Neural cell (in vitro differentiated cells): ENCODE results near the gene MAVS. TPM values are rescaled to one million over a fixed set of nuclear protein-coding genes. Genes with fewer than 3 reads are reported as not detected.

Experiments
- H2AFZ ChIP-seq: fragments of 200-600, 300-800 bp; sonication (generic), shearing (Covaris generic); 2 replicates; pipeline ENCODE4 v1.6.0; 2014; ENCODE audit warnings: low read depth, mild to moderate bottlenecking, antibody characterized with exemption, low read length, moderate library complexity
- H3F3A ChIP-seq: fragments of 200-600 bp; shearing (Covaris generic); 2 replicates; pipeline ENCODE4 v1.6.1; 2016; ENCODE audit warnings: mild to moderate bottlenecking, moderate library complexity, mixed read lengths, antibody characterized with exemption, low read length; ENCODE audit not compliant: insufficient read depth, poor library complexity, severe bottlenecking
- H3K27ac ChIP-seq: fragments of 200-600, 300-800 bp; sonication (generic), shearing (Covaris generic); 2 replicates; pipeline ENCODE4 v1.5.1; 2014; ENCODE audit warnings: mild to moderate bottlenecking, low read length, moderate library complexity
- H3K27me3 ChIP-seq: fragments of 300-800, 200-600 bp; sonication (generic), shearing (Covaris generic); 2 replicates; pipeline ENCODE4 v1.6.0; 2014; ENCODE audit warnings: mild to moderate bottlenecking, low read depth, low read length, moderate library complexity; ENCODE audit not compliant: insufficient read depth
- H3K36me3 ChIP-seq: fragments of 300-800, 200-600 bp; sonication (generic), shearing (Covaris generic); 2 replicates; pipeline ENCODE4 v1.5.1; 2014; ENCODE audit warnings: mild to moderate bottlenecking, antibody characterized with exemption, low read length, moderate library complexity; ENCODE audit not compliant: insufficient read depth
- H3K4me2 ChIP-seq: fragments of 300-800, 200-600 bp; sonication (generic), shearing (Covaris generic); 2 replicates; pipeline ENCODE4 v1.6.0; 2014; ENCODE audit warnings: mild to moderate bottlenecking, low read length
- H3K4me3 ChIP-seq: fragments of 300-800, 200-600 bp; sonication (generic), shearing (Covaris generic); 2 replicates; pipeline ENCODE4 v1.5.1; 2014; ENCODE audit warnings: mild to moderate bottlenecking, low read length, moderate library complexity
- H3K79me2 ChIP-seq: fragments of 200-600 bp; shearing (Covaris generic); replicated peaks from 2 replicates; pipeline ENCODE4 v1.6.0; 2014; ENCODE audit warnings: mild to moderate bottlenecking, low read length, moderate library complexity; ENCODE audit not compliant: insufficient read depth
- H3K9ac ChIP-seq: fragments of 300-800, 200-600 bp; sonication (generic), shearing (Covaris generic); 2 replicates; pipeline ENCODE4 v1.6.1; 2016; ENCODE audit warnings: mild to moderate bottlenecking, low read length, mixed read lengths
- H3K9me2 ChIP-seq: fragments of 200-600 bp; shearing (Covaris generic); 2 replicates; pipeline ENCODE4 v1.6.1; 2016; ENCODE audit warnings: mild to moderate bottlenecking, low read length, mixed read lengths; ENCODE audit not compliant: insufficient read depth
- H3K9me3 ChIP-seq: fragments of 200-600, 300-800 bp; sonication (generic), shearing (Covaris generic); 2 replicates; pipeline ENCODE4 v1.6.1; 2016; ENCODE audit warnings: mild to moderate bottlenecking, mixed run types, low read length, moderate library complexity, mixed read lengths
- H4K20me1 ChIP-seq: fragments of 200-600 bp; shearing (Covaris generic); 2 replicates; pipeline ENCODE4 v1.6.1; 2016; ENCODE audit warnings: mild to moderate bottlenecking, mixed run types; ENCODE audit not compliant: insufficient read depth
- EP300 ChIP-seq: fragments of 450-650 bp; conservative IDR thresholded peaks from 2 replicates; pipeline ENCODE4 v1.6.1; 2014; ENCODE audit warnings: antibody characterized with exemption, mild to moderate bottlenecking, moderate library complexity; ENCODE audit not compliant: poor library complexity, severe bottlenecking
- EZH2 ChIP-seq: fragments of 200-600, 300-800 bp; shearing (Covaris generic), sonication (generic); IDR thresholded peaks from 2 replicates; pipeline ENCODE4 v1.6.1; 2014; ENCODE audit warnings: antibody characterized with exemption, low read length, borderline replicate concordance, mild to moderate bottlenecking; ENCODE audit not compliant: insufficient read depth, poor library complexity, severe bottlenecking
- MXI1 ChIP-seq: fragments of 450-650 bp; conservative IDR thresholded peaks from 2 replicates; pipeline ENCODE4 v1.6.1; 2014; ENCODE audit warnings: antibody characterized with exemption, mild to moderate bottlenecking; ENCODE audit not compliant: poor library complexity, severe bottlenecking
- POLR2AphosphoS5 ChIP-seq: IDR thresholded peaks from 2 replicates; pipeline ENCODE4 v1.6.1; 2012
- RAD21 ChIP-seq: fragments of 450-650 bp; conservative IDR thresholded peaks from 2 replicates; pipeline ENCODE4 v1.6.1; 2014; ENCODE audit warnings: antibody characterized with exemption, mild to moderate bottlenecking, moderate library complexity
- SMC3 ChIP-seq: fragments of 450-650 bp; conservative IDR thresholded peaks from 2 replicates; pipeline ENCODE4 v1.6.1; 2014; ENCODE audit warnings: antibody characterized with exemption, mild to moderate bottlenecking, moderate library complexity; ENCODE audit not compliant: poor library complexity
- TAF1 ChIP-seq: IDR thresholded peaks from 2 replicates; pipeline ENCODE4 v1.6.1; 2012; ENCODE audit warnings: low read depth
- polyA plus RNA-seq: library from polyadenylated mRNA; depleted of rRNA; stranded (reverse); fragments of >200 nt; gene quantifications from 2 replicates; pipeline ENCODE4 v1.2.3, GENCODE V29; 2014
- TF ChIP-seq, protein P1 (sequence below): IDR thresholded peaks from 2 replicates; pipeline ENCODE4 v1.6.1; 2012; ENCODE audit warnings: borderline replicate concordance
- TF ChIP-seq, protein P2 (sequence below): fragments of 450-650 bp; IDR thresholded peaks from 2 replicates; pipeline ENCODE4 v1.5.1; 2014; ENCODE audit warnings: antibody characterized with exemption, mild to moderate bottlenecking, moderate library complexity; ENCODE audit not compliant: poor library complexity, severe bottlenecking

The MAVS gene
- polyA plus RNA-seq, 1 donor from 2014 or later, result 5.4 TPM

DNA sequence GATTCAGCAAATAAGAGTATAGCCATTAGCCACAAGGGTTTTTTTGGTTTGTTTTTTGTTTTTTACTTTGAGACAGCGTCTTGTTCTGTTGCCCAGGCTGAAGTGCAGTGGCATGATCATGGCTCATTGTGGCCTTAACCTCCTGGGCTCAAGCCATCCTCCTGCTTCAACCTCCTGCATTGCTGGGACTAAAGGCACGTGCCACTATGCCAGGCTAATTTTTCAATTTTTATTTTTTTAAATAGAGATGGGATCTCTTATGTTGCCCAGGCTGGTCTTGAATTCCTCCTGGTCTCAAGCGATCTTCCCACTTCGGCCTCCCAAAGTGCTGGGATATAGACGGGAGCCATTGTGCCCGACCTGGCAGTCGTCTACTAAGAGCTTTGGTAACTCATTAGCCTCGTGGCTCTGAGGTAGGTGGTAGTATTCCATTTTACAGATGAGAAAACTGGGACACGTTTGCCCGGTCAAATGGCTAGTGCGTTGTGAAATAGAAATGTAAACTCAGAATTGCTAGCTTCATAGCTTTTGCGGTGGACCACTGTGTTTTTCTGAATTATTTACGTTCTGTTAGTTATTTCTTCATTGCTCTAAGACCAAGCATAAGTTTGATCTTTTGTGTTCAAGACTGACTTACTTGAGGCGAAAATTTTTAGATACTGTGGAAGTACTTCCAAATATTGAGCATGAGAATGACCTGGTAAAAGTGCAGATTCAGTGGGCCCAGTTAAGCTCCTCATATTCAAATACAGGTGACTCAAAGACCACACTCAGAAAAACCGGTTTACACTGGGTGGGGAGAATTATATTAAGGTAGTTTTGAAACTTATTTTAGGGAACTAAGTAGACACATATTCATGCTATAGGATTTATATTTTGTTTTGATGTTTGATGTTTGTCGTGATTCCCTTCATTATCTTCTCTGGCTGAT is 44.6 kb downstream of the MAVS start:
- no peak for TF ChIP-seq SMC3
- TF ChIP-seq MXI1, result no peak
- TF ChIP-seq, protein P1, sequence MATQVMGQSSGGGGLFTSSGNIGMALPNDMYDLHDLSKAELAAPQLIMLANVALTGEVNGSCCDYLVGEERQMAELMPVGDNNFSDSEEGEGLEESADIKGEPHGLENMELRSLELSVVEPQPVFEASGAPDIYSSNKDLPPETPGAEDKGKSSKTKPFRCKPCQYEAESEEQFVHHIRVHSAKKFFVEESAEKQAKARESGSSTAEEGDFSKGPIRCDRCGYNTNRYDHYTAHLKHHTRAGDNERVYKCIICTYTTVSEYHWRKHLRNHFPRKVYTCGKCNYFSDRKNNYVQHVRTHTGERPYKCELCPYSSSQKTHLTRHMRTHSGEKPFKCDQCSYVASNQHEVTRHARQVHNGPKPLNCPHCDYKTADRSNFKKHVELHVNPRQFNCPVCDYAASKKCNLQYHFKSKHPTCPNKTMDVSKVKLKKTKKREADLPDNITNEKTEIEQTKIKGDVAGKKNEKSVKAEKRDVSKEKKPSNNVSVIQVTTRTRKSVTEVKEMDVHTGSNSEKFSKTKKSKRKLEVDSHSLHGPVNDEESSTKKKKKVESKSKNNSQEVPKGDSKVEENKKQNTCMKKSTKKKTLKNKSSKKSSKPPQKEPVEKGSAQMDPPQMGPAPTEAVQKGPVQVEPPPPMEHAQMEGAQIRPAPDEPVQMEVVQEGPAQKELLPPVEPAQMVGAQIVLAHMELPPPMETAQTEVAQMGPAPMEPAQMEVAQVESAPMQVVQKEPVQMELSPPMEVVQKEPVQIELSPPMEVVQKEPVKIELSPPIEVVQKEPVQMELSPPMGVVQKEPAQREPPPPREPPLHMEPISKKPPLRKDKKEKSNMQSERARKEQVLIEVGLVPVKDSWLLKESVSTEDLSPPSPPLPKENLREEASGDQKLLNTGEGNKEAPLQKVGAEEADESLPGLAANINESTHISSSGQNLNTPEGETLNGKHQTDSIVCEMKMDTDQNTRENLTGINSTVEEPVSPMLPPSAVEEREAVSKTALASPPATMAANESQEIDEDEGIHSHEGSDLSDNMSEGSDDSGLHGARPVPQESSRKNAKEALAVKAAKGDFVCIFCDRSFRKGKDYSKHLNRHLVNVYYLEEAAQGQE, result no peak
- no peak for TF ChIP-seq EP300
- TF ChIP-seq EZH2, result no peak
- TF ChIP-seq, protein P2, sequence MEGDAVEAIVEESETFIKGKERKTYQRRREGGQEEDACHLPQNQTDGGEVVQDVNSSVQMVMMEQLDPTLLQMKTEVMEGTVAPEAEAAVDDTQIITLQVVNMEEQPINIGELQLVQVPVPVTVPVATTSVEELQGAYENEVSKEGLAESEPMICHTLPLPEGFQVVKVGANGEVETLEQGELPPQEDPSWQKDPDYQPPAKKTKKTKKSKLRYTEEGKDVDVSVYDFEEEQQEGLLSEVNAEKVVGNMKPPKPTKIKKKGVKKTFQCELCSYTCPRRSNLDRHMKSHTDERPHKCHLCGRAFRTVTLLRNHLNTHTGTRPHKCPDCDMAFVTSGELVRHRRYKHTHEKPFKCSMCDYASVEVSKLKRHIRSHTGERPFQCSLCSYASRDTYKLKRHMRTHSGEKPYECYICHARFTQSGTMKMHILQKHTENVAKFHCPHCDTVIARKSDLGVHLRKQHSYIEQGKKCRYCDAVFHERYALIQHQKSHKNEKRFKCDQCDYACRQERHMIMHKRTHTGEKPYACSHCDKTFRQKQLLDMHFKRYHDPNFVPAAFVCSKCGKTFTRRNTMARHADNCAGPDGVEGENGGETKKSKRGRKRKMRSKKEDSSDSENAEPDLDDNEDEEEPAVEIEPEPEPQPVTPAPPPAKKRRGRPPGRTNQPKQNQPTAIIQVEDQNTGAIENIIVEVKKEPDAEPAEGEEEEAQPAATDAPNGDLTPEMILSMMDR, result no peak
- H3K79me2 ChIP-seq, result peaks cover 79% of the 10 kb centered on the region
- H4K20me1 ChIP-seq, result peaks cover 7% of the 10 kb centered on the region
- no peaks in the 10 kb centered on the region for H3K27me3 ChIP-seq
- H3F3A ChIP-seq, result no peaks in the 10 kb centered on the region
- H3K9me2 ChIP-seq, result no peaks in the 10 kb centered on the region
- H2AFZ ChIP-seq, result no peak overlapping the region
- H3K36me3 ChIP-seq, result no peaks in the 10 kb centered on the region
- peak overlapping the region; percentile 100 for H3K27ac ChIP-seq
- peak overlapping the region; percentile 98 for H3K4me3 ChIP-seq
- H3K9ac ChIP-seq, result peak overlapping the region; percentile 100
- H3K9me3 ChIP-seq, result no peaks in the 10 kb centered on the region
- peak overlapping the region; percentile 93 for H3K4me2 ChIP-seq

DNA sequence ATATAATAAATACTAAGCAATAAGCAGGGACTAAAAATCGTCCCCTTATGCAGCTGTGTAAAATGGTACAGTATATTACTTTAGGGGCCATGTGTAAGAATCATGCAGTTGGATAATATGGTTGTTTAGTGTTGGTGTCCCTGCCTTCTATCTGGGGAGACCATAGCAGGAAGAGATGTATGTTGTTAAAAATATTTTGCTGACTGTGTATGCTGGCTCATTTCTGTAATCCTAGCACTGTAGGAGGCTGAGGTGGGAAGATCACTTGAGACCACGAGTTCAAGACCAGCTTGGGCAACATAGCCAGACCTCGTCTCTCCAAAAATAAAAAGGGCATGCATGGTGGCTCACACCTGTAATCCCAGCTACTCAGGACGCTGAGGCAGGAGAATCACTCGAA is 48.2 kb downstream of the MAVS start:
- Histone ChIP-seq H3K9ac (no peak overlapping the region), H4K20me1 (peaks cover 20% of the 10 kb centered on the region), H2AFZ (no peak overlapping the region), H3F3A (no peaks in the 10 kb centered on the region), H3K4me2 (no peak overlapping the region), H3K27me3 (no peaks in the 10 kb centered on the region), H3K9me2 (no peaks in the 10 kb centered on the region), H3K9me3 (no peaks in the 10 kb centered on the region), H3K36me3 (no peaks in the 10 kb centered on the region), H3K27ac (no peak overlapping the region), H3K79me2 (peaks cover 85% of the 10 kb centered on the region), H3K4me3 (no peak overlapping the region)
- TF ChIP-seq MXI1 (no peak), TAF1 (no peak), POLR2AphosphoS5 (no peak), SMC3 (no peak), EP300 (no peak), EZH2 (no peak), RAD21 (no peak)
- TF ChIP-seq, protein P1, result no peak
- TF ChIP-seq, protein P2, result no peak
